Measurements from ENCODE around the gene ATF6. TPM values are rescaled to one million over a fixed set of nuclear protein-coding genes. Genes with fewer than 3 reads are reported as not detected.

ATF6 gene
- total and polyA plus RNA-seq, 8 donors, result 2.2 to 29.5 (median 16.9) TPM

- FAIRE-seq (no peak), ATAC-seq (no peak)
- intact Hi-C loops (cut with DNase I), result no loop called here
Measured at GRCh38 chr1:161843156-161843555, 77.0 kb downstream of the ATF6 start.

DNA sequence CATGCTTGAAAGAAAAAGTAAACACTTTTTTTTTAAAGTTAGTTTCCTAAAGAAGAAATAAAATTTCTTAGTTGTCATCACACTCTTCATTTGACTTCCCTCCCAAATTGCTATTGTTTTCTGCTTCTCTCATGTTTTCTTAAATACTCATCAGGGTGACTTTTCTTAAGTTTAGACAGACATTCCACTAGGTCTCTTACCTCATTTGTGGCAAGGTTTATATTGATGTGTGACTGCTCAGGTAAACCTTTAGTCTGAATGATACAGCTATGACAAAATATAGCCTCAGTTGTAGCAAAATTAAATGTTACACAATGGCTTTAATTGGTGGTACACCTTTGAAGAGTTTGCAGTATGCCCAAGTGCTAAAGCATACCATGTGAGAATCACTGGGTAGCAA lies 78.6 kb downstream of the ATF6 start:
- no peak for FAIRE-seq
- no peak for DNase-seq
- Histone ChIP-seq H3K9me3 (no peaks in the 10 kb centered on the region), H3K4me3 (no peak overlapping the region), H3K4me1 (peaks cover 0 to 3% (median 0%) of the 10 kb centered on the region in 3 donors), H3K27ac (no peak overlapping the region), H3K27me3 (peaks cover 0 to 2% (median 0%) of the 10 kb centered on the region in 4 donors), H3K36me3 (peaks cover 0 to 4% (median 0%) of the 10 kb centered on the region in 3 donors)
- ATAC-seq, result no peak
- intact Hi-C loops (cut with DNase I), result no loop called here
- TF ChIP-seq CTCF (IDR thresholded peaks at IDR 0.05), result no peak

More at GRCh38 chr1:161843156-161843555, 77.0 kb downstream of the ATF6 start:
- no peaks in the 10 kb centered on the region for H3K4me1 ChIP-seq
- H3K27me3 ChIP-seq, result peaks cover 0 to 2% (median 0%) of the 10 kb centered on the region in 4 donors
- H3K9me3 ChIP-seq, result no peaks in the 10 kb centered on the region
- DNase-seq, result no peak
- H3K4me3 ChIP-seq, result no peak overlapping the region
- 80 to 87% methylated on average over 1 of the region's 1 CpG for WGBS, 2 donors
- TF ChIP-seq CTCF (IDR thresholded peaks at IDR 0.05), result no peak
- H3K27ac ChIP-seq, result no peak overlapping the region
- no peaks in the 10 kb centered on the region for H3K36me3 ChIP-seq

DNA sequence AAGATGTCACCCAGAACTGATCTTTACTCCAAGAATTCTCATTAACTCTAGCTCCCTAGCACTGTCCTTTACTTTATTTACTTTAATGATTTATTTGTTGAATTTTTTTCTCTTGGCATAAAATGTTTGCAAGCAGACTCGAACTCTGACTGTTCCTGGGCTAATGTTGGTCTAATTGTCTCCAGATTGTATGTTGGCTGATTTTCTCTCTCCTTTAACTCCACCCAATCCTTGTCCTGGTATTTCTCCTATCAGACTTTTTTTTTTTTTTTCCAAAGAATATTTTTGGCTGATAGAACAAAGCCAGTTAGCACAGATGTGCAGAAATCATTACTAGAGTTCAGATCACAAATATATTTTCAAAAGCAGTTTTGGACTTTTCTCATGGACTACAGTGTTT lies 82.6 kb downstream of the ATF6 start:
- TF ChIP-seq CTCF (IDR thresholded peaks at IDR 0.05), result no peak
- intact Hi-C loops (cut with DNase I), result no loop called here
- FAIRE-seq, result no peak
- H3K27ac ChIP-seq, result no peak overlapping the region
- H3K4me3 ChIP-seq, result no peak overlapping the region
- no peak for ATAC-seq
- H3K27me3 ChIP-seq, result no peaks in the 10 kb centered on the region
- no peak for DNase-seq
- H3K4me1 ChIP-seq, result peaks cover 0 to 3% (median 0%) of the 10 kb centered on the region in 3 donors
- peaks cover 0 to 21% (median 4%) of the 10 kb centered on the region in 3 donors for H3K36me3 ChIP-seq
- 5 to 9% methylated on average over 1 of the region's 1 CpG for WGBS, 2 donors
- no peaks in the 10 kb centered on the region for H3K9me3 ChIP-seq

GRCh38 chr1:161849518-161849917 lies 83.4 kb downstream of the ATF6 start:
- Histone ChIP-seq H3K4me1 (peaks cover 0 to 3% (median 0%) of the 10 kb centered on the region in 3 donors), H3K9me3 (no peaks in the 10 kb centered on the region), H3K27ac (no peak overlapping the region), H3K4me3 (no peak overlapping the region), H3K27me3 (no peaks in the 10 kb centered on the region), H3K36me3 (peaks cover 0 to 30% (median 8%) of the 10 kb centered on the region in 3 donors)
- ATAC-seq, result no peak
- TF ChIP-seq CTCF (IDR thresholded peaks at IDR 0.05), result no peak
- no peak for FAIRE-seq
- intact Hi-C loops (cut with DNase I), result no loop called here
- no peak for DNase-seq

DNA sequence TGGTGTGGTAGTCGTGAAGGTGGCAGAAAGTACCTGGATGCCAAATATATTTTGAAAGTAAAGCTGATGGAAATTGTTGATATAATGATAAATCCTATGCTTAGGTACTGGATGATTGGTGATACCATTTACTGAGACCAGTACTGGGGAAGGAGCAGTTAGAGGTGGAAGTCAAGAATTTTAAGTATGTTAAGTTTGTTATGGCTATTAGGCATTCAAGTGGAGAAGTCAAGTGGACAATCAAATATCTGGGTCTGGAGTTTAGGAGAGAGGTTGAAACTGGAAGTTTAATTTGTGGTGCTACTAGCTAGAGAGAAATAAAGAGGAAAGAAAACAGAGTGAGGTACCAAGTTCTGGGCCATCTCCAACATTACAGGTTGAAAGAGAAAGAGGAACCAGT lies 89.1 kb downstream of the ATF6 start:
- Histone ChIP-seq H3K27ac (no peak overlapping the region), H3K4me1 (no peaks in the 10 kb centered on the region), H3K9me3 (no peaks in the 10 kb centered on the region), H3K27me3 (no peaks in the 10 kb centered on the region), H3K36me3 (peaks cover 0 to 32% (median 8%) of the 10 kb centered on the region in 3 donors), H3K4me3 (no peak overlapping the region)
- ATAC-seq (no peak), DNase-seq (no peak), FAIRE-seq (no peak)
- 92 to 100% methylated on average over 1 of the region's 1 CpG for WGBS, 2 donors
- intact Hi-C loops (cut with DNase I), result no loop called here
- TF ChIP-seq CTCF (IDR thresholded peaks at IDR 0.05), result no peak
